HepG2 (cell line): Measurements from ENCODE around the gene COX5B. TPM values are rescaled to one million over a fixed set of nuclear protein-coding genes. Genes with fewer than 3 reads are reported as not detected.

Experiments used
- FIP1L1 ChIP-seq: fragments of 200-400 bp; formaldehyde crosslinking; IDR thresholded peaks from 2 replicates; pipeline ENCODE4 v1.6.1; 2018; ENCODE audit warnings: low read depth, mild to moderate bottlenecking, low read length, moderate library complexity, borderline replicate concordance; ENCODE audit not compliant: insufficient read depth
- HOXA7 ChIP-seq: sonication (generic); formaldehyde crosslinking; IDR thresholded peaks from 2 replicates; pipeline ENCODE4 v1.8.1; 2022; ENCODE audit warnings: mild to moderate bottlenecking, missing genetic modification reagents, moderate library complexity
- KDM6A ChIP-seq: IDR thresholded peaks from 2 replicates; pipeline ENCODE4 v1.6.1; 2016; ENCODE audit warnings: low read depth
- MXD4 ChIP-seq: IDR thresholded peaks from 2 replicates; pipeline ENCODE4 v1.6.1; 2016; ENCODE audit warnings: mild to moderate bottlenecking, missing biosample characterization, missing genetic modification reagents
- REL ChIP-seq: sonication (generic); formaldehyde crosslinking; conservative IDR thresholded peaks from 2 replicates; pipeline ENCODE4 v1.8.0; 2022; ENCODE audit warnings: mild to moderate bottlenecking, missing genetic modification reagents, moderate library complexity
- REPIN1 ChIP-seq: sonication (generic); formaldehyde crosslinking; IDR thresholded peaks from 2 replicates; pipeline ENCODE4 v1.8.0; 2022; ENCODE audit warnings: missing genetic modification reagents, low read depth, mild to moderate bottlenecking, borderline replicate concordance
- RXRB ChIP-seq: IDR thresholded peaks from 2 replicates; pipeline ENCODE4 v1.6.1; 2016; ENCODE audit warnings: borderline replicate concordance, missing genetic modification reagents, missing compliant biosample characterization
- TOE1 ChIP-seq: sonication (generic); formaldehyde crosslinking; IDR thresholded peaks from 2 replicates; pipeline ENCODE4 v1.4.0; 2020; ENCODE audit warnings: mild to moderate bottlenecking, missing genetic modification reagents
- XBP1 ChIP-seq: sonication (generic); formaldehyde crosslinking; IDR thresholded peaks from 2 replicates; pipeline ENCODE4 v1.5.0; 2020; ENCODE audit warnings: missing genetic modification reagents
- ZNF557 ChIP-seq: sonication (generic); formaldehyde crosslinking; IDR thresholded peaks from 2 replicates; pipeline ENCODE4 v1.4.0; 2020; ENCODE audit warnings: missing genetic modification reagents
- ZNF562 ChIP-seq: sonication (generic); formaldehyde crosslinking; IDR thresholded peaks from 2 replicates; pipeline ENCODE4 v1.8.0; 2022; ENCODE audit warnings: missing genetic modification reagents, borderline replicate concordance
- ZNF660 ChIP-seq: sonication (generic); formaldehyde crosslinking; IDR thresholded peaks from 2 replicates; pipeline ENCODE4 v1.5.1; 2020; ENCODE audit warnings: mild to moderate bottlenecking, low read depth, missing genetic modification reagents, borderline replicate concordance
- ZNF777 ChIP-seq: sonication (generic); formaldehyde crosslinking; IDR thresholded peaks from 2 replicates; pipeline ENCODE4 v1.4.0; 2020; ENCODE audit warnings: missing genetic modification reagents
- polyA plus RNA-seq, 8 experiments: library from polyadenylated mRNA; depleted of rRNA in 3 of 8; stranded (reverse) in 7 of 8; unstranded in 1 of 8; fragments of >200 nt; fragmentation: Illumina TruSeq in 4 of 8; extraction: Trizol in 4 of 8; gene quantifications; 2 replicates each; pipeline versions ENCODE4 v1.2.1 to v1.2.3, GENCODE V29; 2011 to 2016; ENCODE audit warnings: low read depth in 4 of 8, missing spikeins in 1 of 8, mixed read lengths in 1 of 8; ENCODE audit not compliant: insufficient read depth in 1 of 8
- total RNA-seq, 5 experiments: library from RNA; depleted of rRNA; stranded (reverse); fragments of >200 nt; fragmentation: Illumina TruSeq; extraction: Trizol; gene quantifications; 2 replicates each; pipeline ENCODE4 v1.2.3, GENCODE V29; 2016; ENCODE audit warnings: low read depth in 1 of 5
- TF ChIP-seq, protein P1 (sequence below): sonication (generic); formaldehyde crosslinking; IDR thresholded peaks from 2 replicates; pipeline ENCODE4 v1.5.0; 2020; ENCODE audit warnings: missing genetic modification reagents
- TF ChIP-seq, protein P2 (sequence below): sonication (generic); IDR thresholded peaks from 2 replicates; pipeline ENCODE4 v1.6.1; 2016; ENCODE audit warnings: low read depth, borderline replicate concordance
- TF ChIP-seq, protein P3 (sequence below): sonication (generic); formaldehyde crosslinking; IDR thresholded peaks from 2 replicates; pipeline ENCODE4 v1.4.0; 2020; ENCODE audit warnings: mild to moderate bottlenecking, missing genetic modification reagents
- TF ChIP-seq, protein P4 (sequence below): sonication (generic); formaldehyde crosslinking; IDR thresholded peaks from 2 replicates; pipeline ENCODE4 v1.4.0; 2020; ENCODE audit warnings: missing genetic modification reagents, borderline replicate concordance
- TF ChIP-seq, protein P5 (sequence below): IDR thresholded peaks from 2 replicates; pipeline ENCODE4 v1.6.1; 2012; ENCODE audit warnings: low read depth, low read length, improper control_type of control experiment
- TF ChIP-seq, protein P6 (sequence below): sonication (generic); formaldehyde crosslinking; IDR thresholded peaks from 2 replicates; pipeline ENCODE4 v1.9.0; 2022; ENCODE audit warnings: missing genetic modification reagents, mild to moderate bottlenecking, borderline replicate concordance

The COX5B gene
- total and polyA plus RNA-seq, 2 of the 13 experiments (the other 11 are each of a cell fraction or from before 2014, with no cell fraction given) = 453 to 536 TPM

DNA sequence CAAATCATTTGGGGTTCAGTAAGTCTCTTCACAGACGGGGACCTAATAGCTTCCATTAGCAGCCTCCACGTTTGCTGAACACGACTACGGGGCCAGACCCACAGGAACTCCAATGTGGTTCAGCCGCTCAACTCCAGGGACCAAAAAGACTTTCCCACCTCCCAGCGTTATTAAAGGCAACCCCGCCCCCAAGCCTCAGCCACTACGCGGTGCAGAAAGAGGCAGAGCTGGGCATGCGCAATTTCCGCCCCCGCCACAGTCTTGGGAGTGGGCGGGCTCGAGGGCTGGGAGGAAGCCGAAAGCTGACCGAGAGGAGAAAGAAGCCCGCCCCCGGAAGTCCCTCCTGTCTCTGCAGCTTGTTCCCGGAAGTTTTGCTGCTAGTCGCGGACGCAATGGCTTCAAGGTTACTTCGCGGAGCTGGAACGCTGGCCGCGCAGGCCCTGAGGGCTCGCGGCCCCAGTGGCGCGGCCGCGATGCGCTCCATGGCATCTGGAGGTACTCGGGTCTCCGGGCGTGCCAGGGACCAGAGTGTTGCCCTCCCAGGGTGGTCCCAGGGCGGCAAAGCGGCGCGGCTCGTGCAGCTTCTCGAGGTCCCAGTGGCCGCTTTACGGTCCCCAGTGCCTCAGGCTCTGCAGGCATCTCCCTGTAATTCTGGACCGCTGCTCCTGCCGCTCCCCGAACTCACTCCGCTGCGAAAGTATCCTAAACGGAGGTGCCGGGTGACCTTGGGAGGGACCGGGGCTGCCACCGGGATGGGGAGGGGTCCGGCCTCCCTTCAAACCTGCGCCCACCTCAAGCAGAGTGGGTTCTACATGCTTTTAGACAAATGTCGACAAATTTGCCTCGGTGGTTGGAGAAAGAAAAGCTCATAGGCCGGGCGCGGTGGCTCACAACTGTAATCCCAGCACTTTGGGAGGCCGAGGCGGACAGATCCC lies at the start of gene COX5B (continued):
- TF ChIP-seq, protein P1, sequence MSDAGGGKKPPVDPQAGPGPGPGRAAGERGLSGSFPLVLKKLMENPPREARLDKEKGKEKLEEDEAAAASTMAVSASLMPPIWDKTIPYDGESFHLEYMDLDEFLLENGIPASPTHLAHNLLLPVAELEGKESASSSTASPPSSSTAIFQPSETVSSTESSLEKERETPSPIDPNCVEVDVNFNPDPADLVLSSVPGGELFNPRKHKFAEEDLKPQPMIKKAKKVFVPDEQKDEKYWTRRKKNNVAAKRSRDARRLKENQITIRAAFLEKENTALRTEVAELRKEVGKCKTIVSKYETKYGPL (CRISPR knock-in tag) = peak; percentile 53
- TF ChIP-seq, protein P2, sequence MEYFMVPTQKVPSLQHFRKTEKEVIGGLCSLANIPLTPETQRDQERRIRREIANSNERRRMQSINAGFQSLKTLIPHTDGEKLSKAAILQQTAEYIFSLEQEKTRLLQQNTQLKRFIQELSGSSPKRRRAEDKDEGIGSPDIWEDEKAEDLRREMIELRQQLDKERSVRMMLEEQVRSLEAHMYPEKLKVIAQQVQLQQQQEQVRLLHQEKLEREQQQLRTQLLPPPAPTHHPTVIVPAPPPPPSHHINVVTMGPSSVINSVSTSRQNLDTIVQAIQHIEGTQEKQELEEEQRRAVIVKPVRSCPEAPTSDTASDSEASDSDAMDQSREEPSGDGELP = no peak
- TF ChIP-seq REPIN1 (CRISPR knock-in tag) (peak; percentile 34; the same call in 1 of the 2 replicates), ZNF777 (CRISPR knock-in tag) (no peak), XBP1 (CRISPR knock-in tag) (no peak), REL (CRISPR knock-in tag) (no peak), HOXA7 (CRISPR knock-in tag) (no peak), ZNF562 (CRISPR knock-in tag) (no peak), ZNF557 (0 out of 2 replicates have a peak, but pooled peaks have one; percentile 66), RXRB (CRISPR knock-in tag) (peak; percentile 53; the same call in 1 of the 2 replicates), MXD4 (peak; percentile 57; the same call in 1 of the 2 replicates), TOE1 (CRISPR knock-in tag) (no peak), ZNF660 (CRISPR knock-in tag) (no peak), FIP1L1 (no peak), KDM6A (CRISPR knock-in tag) (no peak)
- TF ChIP-seq, protein P3, sequence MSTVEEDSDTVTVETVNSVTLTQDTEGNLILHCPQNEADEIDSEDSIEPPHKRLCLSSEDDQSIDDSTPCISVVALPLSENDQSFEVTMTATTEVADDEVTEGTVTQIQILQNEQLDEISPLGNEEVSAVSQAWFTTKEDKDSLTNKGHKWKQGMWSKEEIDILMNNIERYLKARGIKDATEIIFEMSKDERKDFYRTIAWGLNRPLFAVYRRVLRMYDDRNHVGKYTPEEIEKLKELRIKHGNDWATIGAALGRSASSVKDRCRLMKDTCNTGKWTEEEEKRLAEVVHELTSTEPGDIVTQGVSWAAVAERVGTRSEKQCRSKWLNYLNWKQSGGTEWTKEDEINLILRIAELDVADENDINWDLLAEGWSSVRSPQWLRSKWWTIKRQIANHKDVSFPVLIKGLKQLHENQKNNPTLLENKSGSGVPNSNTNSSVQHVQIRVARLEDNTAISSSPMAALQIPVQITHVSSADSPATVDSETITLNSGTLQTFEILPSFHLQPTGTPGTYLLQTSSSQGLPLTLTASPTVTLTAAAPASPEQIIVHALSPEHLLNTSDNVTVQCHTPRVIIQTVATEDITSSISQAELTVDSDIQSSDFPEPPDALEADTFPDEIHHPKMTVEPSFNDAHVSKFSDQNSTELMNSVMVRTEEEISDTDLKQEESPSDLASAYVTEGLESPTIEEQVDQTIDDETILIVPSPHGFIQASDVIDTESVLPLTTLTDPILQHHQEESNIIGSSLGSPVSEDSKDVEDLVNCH (CRISPR knock-in tag) = no peak
- TF ChIP-seq, protein P4, sequence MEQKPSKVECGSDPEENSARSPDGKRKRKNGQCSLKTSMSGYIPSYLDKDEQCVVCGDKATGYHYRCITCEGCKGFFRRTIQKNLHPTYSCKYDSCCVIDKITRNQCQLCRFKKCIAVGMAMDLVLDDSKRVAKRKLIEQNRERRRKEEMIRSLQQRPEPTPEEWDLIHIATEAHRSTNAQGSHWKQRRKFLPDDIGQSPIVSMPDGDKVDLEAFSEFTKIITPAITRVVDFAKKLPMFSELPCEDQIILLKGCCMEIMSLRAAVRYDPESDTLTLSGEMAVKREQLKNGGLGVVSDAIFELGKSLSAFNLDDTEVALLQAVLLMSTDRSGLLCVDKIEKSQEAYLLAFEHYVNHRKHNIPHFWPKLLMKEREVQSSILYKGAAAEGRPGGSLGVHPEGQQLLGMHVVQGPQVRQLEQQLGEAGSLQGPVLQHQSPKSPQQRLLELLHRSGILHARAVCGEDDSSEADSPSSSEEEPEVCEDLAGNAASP (CRISPR knock-in tag) = 0 out of 2 replicates have a peak, but pooled peaks have one; percentile 46
- TF ChIP-seq, protein P5, sequence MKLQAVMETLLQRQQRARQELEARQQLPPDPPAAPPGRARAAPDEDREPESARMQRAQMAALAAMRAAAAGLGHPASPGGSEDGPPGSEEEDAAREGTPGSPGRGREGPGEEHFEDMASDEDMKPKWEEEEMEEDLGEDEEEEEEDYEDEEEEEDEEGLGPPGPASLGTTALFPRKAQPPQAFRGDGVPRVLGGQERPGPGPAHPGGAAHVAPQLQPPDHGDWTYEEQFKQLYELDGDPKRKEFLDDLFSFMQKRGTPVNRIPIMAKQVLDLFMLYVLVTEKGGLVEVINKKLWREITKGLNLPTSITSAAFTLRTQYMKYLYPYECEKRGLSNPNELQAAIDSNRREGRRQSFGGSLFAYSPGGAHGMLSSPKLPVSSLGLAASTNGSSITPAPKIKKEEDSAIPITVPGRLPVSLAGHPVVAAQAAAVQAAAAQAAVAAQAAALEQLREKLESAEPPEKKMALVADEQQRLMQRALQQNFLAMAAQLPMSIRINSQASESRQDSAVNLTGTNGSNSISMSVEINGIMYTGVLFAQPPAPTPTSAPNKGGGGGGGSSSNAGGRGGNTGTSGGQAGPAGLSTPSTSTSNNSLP = peak; percentile 32; the same call in 1 of the 2 replicates
- TF ChIP-seq, protein P6, sequence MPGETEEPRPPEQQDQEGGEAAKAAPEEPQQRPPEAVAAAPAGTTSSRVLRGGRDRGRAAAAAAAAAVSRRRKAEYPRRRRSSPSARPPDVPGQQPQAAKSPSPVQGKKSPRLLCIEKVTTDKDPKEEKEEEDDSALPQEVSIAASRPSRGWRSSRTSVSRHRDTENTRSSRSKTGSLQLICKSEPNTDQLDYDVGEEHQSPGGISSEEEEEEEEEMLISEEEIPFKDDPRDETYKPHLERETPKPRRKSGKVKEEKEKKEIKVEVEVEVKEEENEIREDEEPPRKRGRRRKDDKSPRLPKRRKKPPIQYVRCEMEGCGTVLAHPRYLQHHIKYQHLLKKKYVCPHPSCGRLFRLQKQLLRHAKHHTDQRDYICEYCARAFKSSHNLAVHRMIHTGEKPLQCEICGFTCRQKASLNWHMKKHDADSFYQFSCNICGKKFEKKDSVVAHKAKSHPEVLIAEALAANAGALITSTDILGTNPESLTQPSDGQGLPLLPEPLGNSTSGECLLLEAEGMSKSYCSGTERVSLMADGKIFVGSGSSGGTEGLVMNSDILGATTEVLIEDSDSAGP (CRISPR knock-in tag) = peak; percentile 95; the same call in 1 of the 2 replicates
